GM12873 (cell line): Measurements from ENCODE around the gene SLC6A6.
A peak's percentile ranks its signal among the peaks of the same experiment; 100 is the strongest.

ENCODE experiments used
- TF ChIP-seq, protein P1 (sequence below): IDR thresholded peaks from 2 replicates; pipeline ENCODE4 v1.5.1; 2012; ENCODE audit warnings: low read depth, mild to moderate bottlenecking, moderate library complexity, low read length, control low read depth; ENCODE audit not compliant: insufficient read depth; ENCODE audit errors: missing control alignments

SLC6A6 gene

GRCh38 chr3:14374444-14374883, 27.9 kb upstream of the SLC6A6 start:
- TF ChIP-seq, protein P1, sequence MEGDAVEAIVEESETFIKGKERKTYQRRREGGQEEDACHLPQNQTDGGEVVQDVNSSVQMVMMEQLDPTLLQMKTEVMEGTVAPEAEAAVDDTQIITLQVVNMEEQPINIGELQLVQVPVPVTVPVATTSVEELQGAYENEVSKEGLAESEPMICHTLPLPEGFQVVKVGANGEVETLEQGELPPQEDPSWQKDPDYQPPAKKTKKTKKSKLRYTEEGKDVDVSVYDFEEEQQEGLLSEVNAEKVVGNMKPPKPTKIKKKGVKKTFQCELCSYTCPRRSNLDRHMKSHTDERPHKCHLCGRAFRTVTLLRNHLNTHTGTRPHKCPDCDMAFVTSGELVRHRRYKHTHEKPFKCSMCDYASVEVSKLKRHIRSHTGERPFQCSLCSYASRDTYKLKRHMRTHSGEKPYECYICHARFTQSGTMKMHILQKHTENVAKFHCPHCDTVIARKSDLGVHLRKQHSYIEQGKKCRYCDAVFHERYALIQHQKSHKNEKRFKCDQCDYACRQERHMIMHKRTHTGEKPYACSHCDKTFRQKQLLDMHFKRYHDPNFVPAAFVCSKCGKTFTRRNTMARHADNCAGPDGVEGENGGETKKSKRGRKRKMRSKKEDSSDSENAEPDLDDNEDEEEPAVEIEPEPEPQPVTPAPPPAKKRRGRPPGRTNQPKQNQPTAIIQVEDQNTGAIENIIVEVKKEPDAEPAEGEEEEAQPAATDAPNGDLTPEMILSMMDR = no peak

GRCh38 chr3:14375192-14375591, 27.2 kb upstream of the SLC6A6 start:
- TF ChIP-seq, protein P1 = peak; percentile 10

DNA sequence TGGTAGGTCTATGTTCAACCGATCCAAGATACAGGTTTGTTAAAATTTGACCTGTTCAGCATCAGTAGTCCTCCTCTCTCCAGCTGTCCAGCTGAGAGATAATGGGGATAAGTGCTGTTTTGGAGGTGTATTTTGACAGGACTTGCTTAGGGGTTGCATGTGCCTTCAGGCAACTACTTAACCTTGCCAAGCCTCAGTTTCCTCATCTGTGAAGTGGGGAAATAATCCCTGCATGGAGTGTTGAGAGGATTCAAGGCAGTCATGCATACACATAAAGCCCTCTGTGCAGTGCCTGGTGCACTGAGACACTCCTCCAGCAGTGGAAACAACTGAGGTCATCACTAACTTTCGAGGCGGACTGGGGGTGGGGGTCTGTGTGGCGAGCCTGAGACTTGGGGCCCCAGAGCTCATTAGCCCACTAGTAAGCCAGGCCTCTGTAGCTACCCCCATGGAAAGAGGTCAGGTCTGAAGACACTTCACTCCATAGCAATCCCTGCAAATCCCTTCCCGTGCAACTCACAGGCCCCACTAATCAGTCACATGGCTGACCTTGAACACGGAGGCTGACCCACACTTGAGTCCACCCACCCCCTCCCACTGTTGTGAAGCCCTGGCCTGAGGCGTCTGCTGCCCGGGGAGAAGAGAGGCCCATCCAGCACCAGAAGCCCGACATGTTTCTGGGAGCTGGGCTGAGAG, 25.9 kb upstream of the SLC6A6 start:
- TF ChIP-seq, protein P1 = no peak

- TF ChIP-seq, protein P1 = no peak
Measured at GRCh38 chr3:14377044-14377837, 25.2 kb upstream of the SLC6A6 start.

- TF ChIP-seq, protein P1 = no peak
Measured at GRCh38 chr3:14377838-14378169, 24.6 kb upstream of the SLC6A6 start.

- TF ChIP-seq, protein P1 = no peak
Measured at GRCh38 chr3:14378415-14378814, 24.0 kb upstream of the SLC6A6 start.

DNA sequence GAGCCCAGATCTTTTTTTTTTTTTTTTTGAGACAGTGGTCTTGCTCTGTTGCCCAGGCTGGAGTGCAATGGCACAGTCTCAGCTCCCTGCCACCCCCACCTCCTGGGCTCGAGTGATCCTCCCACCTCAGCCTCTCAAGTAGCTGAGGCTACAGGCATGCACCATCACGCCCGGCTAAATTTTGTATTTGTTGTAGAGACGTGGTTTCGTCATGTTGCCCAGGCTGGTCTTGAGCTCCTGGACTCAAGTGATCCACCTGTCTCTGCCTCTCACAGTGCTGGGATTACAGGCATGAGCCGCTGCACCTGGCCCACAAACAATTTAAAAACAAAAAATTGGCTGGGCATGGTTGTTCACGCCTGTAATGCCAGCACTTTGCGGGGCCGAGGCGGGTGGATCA, 22.6 kb upstream of the SLC6A6 start:
- TF ChIP-seq, protein P1 = no peak
